Epithelial cell of proximal tubule (primary cell): Measurements from ENCODE around the gene SPINT2. TPM values are rescaled to one million over a fixed set of nuclear protein-coding genes. Genes with fewer than 3 reads are reported as not detected.

ENCODE experiments used
- DNase-seq: peaks from one replicate; pipeline ENCODE4 v3.0.0-alpha.2; 2011; ENCODE audit warnings: low read depth
- H3K4me3 ChIP-seq: 2 replicates; pipeline ENCODE4 v1.5.1; 2011; ENCODE audit warnings: low read depth, mild to moderate bottlenecking, low read length
- CTCF ChIP-seq: conservative IDR thresholded peaks from 2 replicates; pipeline ENCODE4 v1.5.1; 2012; ENCODE audit warnings: low read depth, mild to moderate bottlenecking, low read length
- total RNA-seq: library from RNA; depleted of rRNA; stranded (reverse); fragments of >200 nt; gene quantifications from 2 replicates; pipeline ENCODE4 v1.2.3, GENCODE V29; 2015

SPINT2 gene
- total RNA-seq, 1 donor from 2014 or later = 548 TPM

- no peak for DNase-seq
- TF ChIP-seq CTCF = no peak
- peak overlapping the region; percentile 91 for H3K4me3 ChIP-seq
Measured at GRCh38 chr19:38263689-38264485, 486 bp upstream of the SPINT2 start.

GRCh38 chr19:38265213-38265861, 964 bp downstream of the SPINT2 start:
- peak; percentile 21 for TF ChIP-seq CTCF
- DNase-seq = no peak
- H3K4me3 ChIP-seq = peak overlapping the region; percentile 91

GRCh38 chr19:38265921-38266429, 1.6 kb downstream of the SPINT2 start:
- TF ChIP-seq CTCF = no peak
- no peak for DNase-seq
- H3K4me3 ChIP-seq = peak overlapping the region; percentile 91

GRCh38 chr19:38266981-38267597, 2.7 kb downstream of the SPINT2 start:
- no peak for DNase-seq
- H3K4me3 ChIP-seq = peak overlapping the region; percentile 91
- no peak for TF ChIP-seq CTCF

GRCh38 chr19:38267761-38268483, 3.5 kb downstream of the SPINT2 start:
- H3K4me3 ChIP-seq = peak overlapping the region; percentile 91
- DNase-seq = no peak
- TF ChIP-seq CTCF = no peak

GRCh38 chr19:38268539-38268938, 4.2 kb downstream of the SPINT2 start:
- H3K4me3 ChIP-seq = no peak overlapping the region
- TF ChIP-seq CTCF = no peak
- no peak for DNase-seq
